HG03439 (cell line): Measurements from ENCODE around the gene SH3YL1.
"Not testable (repeated sequence)": the region's sequence is repeated elsewhere in the genome, so short reads cannot be mapped to it uniquely, and the experiment has no call there.

ENCODE experiments used
- ATAC-seq: cut with Tn5 transposase; IDR thresholded peaks from one replicate; pipeline ENCODE4 v1.9.1; 2021; ENCODE audit warnings: mild to moderate bottlenecking, moderate library complexity; ENCODE audit not compliant: unreplicated experiment

Gene SH3YL1

GRCh38 chr2:185221-185620 is 78.6 kb downstream of the SH3YL1 start:
- ATAC-seq: no peak

GRCh38 chr2:184695-185094 is 79.1 kb downstream of the SH3YL1 start:
- ATAC-seq: no peak

- ATAC-seq: no peak
Measured at GRCh38 chr2:182509-183122, 81.2 kb downstream of the SH3YL1 start.

- ATAC-seq: no peak
Measured at GRCh38 chr2:180311-180710, 83.5 kb downstream of the SH3YL1 start.

GRCh38 chr2:179886-180285 is 83.9 kb downstream of the SH3YL1 start:
- ATAC-seq: no peak

GRCh38 chr2:177733-178132 is 86.1 kb downstream of the SH3YL1 start:
- ATAC-seq: no peak

GRCh38 chr2:176917-177316 is 86.9 kb downstream of the SH3YL1 start:
- no peak for ATAC-seq

GRCh38 chr2:175880-176820 is 87.7 kb downstream of the SH3YL1 start:
- ATAC-seq: no peak

- no peak for ATAC-seq
Measured at GRCh38 chr2:175161-175786, 88.6 kb downstream of the SH3YL1 start.

- ATAC-seq: not testable (repeated sequence)
Measured at GRCh38 chr2:172120-172519, 91.7 kb downstream of the SH3YL1 start.

- ATAC-seq: no peak
Measured at GRCh38 chr2:169741-170140, 94.1 kb downstream of the SH3YL1 start.
